GM18868 (cell line): Measurements from ENCODE around the gene HDAC5.
"Not testable (repeated sequence)": the region's sequence is repeated elsewhere in the genome, so short reads cannot be mapped to it uniquely, and the experiment has no call there.

Source experiments
- ATAC-seq: cut with Tn5 transposase; IDR thresholded peaks from one replicate; pipeline ENCODE4 v1.9.1; 2021; ENCODE audit warnings: mild to moderate bottlenecking, moderate library complexity; ENCODE audit not compliant: unreplicated experiment

Gene HDAC5

DNA sequence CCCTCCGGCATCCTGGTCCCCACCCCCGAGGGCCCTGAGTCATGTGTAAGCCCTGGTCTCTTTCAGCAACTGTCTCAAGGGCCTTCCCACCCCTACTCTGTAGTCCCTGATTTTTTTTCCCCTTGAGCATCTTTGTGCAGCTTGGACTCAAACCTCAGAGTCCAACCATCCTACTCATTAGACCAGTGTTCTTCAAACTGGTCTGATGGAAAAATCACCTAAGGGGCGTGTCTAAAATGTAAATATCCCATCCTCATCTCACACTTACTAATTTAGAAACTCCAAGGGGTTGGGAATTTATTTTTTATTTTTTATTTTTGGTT is 52.3 kb downstream of the HDAC5 start:
- ATAC-seq, result no peak

DNA sequence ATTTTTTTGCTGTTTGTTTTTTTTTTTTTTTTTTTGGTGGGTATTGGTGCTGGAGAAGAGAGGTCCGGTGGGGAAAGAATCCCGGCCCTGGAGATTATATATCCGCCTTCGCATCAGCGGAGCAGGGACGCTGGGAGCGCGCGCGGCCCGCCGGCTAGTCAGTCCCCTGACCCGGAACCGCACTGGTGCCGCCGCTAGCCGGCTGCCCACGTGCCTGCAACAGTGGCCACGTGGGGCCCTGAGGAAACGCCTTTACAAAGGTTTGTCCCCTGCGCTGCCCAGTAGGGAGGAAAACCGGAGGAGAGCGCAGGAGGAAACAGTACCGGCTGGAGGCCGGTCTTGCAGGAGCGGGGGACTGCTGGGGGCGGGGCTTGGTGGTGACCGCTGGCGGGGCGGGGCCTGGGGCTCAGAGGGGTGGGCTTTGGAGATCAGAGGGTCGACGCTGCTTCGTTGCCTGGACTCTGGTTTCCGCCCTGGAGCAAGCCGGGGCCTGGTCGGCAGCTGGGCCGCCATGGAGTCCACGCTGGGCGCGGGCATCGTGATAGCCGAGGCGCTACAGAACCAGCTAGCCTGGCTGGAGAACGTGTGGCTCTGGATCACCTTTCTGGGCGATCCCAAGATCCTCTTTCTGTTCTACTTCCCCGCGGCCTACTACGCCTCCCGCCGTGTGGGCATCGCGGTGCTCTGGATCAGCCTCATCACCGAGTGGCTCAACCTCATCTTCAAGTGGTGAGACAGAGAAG is 52.8 kb downstream of the HDAC5 start, which contains the start of gene G6PC3:
TSS of gene G6PC3 (plus strand) at position 281 of the 743 bp plus-strand sequence. CDS start at position 512, 231 bp downstream.
- peak; percentile 74 for ATAC-seq

DNA sequence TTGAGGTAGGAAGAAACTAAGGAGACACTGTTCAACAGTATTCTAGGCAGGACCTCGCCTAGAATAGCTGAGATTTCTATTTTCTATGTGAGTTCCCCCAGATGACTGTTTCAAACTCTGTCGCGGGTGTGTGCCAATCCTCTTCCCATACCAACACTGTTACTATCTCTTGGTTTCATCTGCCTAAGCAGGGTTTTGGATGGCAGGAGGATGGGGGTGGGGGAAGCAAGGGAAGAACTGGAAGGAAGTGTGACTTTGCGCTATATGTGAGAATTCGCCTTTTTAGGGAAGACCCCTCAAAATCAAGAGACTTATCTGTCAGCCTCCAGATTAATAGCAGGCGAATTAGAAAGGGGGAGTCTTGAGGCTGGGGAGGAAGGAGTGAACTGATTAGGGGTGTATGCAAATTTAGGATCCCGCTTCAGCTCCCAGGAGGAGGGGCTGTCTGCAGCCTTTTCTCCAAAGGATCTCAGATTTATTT is 53.4 kb downstream of the HDAC5 start:
- ATAC-seq, result no peak

GRCh38 chr17:44067545-44067940 is 55.9 kb downstream of the HDAC5 start:
- ATAC-seq, result no peak

DNA sequence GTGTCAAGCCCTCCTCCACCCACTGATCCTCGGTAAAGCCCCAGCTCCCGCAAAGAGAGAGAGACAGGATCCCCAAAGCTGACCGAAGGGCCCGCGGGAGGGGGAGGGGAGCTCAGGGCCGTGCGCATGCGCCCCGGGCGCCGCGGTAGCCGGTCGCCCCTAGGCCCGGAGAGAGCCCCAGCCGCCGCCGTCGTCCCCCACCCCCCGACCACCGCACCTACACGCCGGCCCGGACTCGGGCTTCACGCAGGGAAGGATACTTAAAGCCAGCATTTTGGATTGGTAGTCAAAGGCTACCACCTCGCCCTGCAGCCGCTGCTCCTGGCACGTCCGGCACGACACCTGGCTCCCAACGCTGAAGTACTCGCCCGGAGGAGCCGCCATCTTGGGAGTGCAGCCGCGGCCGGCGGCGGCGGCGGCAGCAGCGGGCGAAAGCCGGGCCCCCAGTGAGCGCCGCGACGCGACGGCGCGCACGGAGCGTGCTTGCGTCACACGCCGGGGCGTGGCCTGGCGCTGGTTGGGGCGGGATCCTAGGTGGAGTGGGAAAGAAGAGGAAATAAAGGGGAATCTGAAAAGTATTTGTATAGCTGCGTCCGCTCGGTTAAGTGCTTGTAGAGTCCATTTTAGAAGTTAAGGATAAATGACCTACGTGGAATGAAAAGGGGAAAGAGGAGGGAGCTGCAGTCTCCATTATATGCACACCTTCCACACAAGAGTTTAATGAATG is 57.1 kb downstream of the HDAC5 start, which contains the start of gene LSM12:
TSS of gene LSM12 (minus strand) at position 468 of the 727 bp plus-strand sequence. CDS start at position 384, 84 bp downstream.
- peak; percentile 73 for ATAC-seq

DNA sequence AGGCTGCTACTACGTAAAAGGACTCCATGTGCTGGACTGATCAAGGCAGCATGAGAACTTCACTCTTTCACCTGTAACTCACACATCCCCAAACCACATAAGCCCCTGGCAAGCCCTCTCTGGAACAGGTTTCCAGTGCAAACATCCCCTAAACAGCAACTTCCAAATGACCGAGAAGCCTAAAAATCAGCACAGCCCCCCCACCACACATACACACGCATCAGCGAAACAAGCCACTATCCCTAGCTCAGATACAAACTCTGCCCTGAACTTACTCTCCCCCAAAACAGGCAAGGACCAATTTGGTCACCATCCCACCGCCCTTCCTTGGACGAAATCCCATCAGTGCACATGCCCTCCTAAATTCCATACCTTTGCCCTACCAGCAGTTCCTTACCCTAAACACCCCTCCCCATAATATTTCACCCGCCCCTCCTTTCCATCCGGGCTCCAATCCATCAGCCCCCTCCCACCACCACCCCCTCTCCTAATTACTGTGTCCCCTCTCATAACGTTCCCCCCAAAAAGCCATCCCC is 57.7 kb downstream of the HDAC5 start:
- no peak for ATAC-seq

GRCh38 chr17:44063704-44064639 is 59.5 kb downstream of the HDAC5 start:
- ATAC-seq, result no peak

GRCh38 chr17:44062871-44063270 is 60.6 kb downstream of the HDAC5 start:
- no peak for ATAC-seq

- ATAC-seq, result no peak
Observed at GRCh38 chr17:44061446-44061845, 62.0 kb downstream of the HDAC5 start.

- ATAC-seq, result no peak
Observed at GRCh38 chr17:44059101-44059892, 64.1 kb downstream of the HDAC5 start.

DNA sequence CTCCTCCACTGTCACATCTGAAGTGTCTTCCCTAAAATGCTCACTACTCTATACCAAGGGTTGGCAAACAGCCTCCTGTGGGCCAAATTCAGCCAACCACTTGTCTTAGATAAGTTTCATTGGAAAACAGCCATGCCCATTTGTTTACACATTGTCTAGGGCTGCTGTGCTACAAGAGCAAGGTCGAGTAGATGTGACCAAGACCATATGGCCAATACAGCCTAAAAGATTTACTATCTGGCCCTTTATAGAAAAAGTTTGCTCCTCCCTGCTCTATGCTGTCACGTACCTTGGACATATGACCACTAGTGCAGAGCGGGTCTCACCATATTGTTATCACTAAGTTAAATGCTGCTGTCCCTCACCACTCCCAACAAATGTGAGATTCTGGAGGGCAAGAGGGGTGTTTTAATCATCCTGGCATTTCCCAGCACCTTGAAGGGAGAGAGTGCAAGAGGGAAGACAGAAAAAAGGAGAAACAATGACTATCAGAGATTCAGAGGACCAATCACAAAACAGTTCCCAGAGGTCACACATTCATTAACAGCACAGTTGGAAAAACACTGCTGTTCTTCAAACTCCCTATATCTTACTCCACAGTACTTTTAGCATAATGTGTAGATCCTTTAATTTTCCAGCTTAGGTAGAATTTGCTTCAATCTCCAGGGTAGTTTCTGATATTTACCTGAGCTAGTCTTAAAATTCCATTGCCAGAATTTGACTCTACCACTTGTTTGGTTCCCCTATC is 70.1 kb downstream of the HDAC5 start:
- no peak for ATAC-seq

DNA sequence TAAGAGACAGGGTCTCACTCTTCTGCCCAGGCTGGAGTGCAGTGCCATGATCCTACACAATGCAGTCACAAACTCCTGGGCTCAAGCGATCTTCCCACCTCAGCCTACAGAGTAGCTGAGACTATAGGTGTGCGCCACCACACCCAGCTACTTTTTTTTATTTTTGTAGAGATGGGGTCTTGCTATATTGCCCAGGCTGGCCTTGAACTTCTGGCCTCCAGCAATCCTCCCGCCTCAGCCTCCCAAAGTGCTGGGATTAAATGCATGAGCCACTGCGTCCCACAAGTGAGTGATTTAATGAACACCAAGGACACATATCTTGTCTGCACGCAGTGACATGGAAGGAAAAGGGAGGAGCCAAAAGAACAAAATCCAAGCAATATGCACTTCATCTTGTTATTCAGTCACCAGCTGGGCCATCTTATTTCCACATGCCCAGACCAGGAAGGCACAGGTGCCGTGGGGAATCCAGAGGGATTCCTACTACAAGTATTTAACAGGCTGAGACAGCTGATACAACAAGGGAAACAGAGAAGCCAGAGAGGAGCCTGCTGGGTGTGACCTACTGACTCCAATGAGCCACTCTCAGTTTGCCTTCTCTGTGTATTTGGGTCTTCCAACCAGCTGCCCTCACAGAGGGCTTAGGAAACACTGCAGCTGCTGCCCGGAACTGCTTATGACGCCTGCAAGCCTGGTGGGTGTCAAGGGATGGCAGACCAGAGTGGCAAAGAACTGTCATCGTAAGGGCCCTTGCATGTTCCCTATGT is 74.0 kb downstream of the HDAC5 start:
- ATAC-seq, result no peak

DNA sequence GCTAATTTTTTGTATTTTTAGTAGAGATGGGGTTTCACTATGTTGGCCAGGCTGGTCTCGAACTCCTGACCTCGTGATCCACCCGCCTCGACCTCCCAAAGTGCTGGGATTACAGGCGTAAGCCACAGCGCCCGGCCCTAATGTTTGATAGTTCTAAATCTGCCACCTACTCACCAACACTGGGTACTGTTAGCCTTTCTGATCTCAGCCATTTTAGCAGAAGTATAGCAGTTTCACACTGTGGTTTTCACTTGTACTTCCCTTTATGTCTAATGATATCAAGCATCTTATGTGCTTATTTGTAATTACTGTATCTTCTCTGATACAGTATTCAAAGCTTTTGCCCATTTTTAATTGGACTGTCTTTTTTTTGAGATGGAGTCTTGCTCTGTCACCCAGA is 76.5 kb downstream of the HDAC5 start:
- ATAC-seq, result not testable (repeated sequence)

DNA sequence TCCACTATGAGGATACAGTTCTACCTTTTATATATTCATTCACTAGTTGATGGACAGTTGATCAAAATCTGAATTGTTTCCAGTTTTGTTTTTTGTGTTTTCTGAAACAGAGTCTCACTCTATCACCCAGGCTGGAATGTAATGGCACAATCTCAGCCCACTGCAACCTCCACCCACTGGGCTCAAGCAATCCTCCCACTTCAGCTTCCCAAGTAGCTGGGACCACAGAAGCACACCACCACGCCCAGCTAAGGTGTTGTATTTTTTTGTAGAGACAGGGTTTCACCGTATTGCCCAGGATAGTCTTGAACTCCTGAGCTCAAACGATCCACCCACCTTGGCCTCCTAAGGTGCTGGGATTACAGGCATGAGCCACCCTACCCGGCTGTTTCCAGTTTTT is 78.0 kb downstream of the HDAC5 start:
- ATAC-seq, result no peak

GRCh38 chr17:44044071-44044470 is 79.4 kb downstream of the HDAC5 start:
- ATAC-seq, result no peak

- ATAC-seq, result no peak
Observed at GRCh38 chr17:44043272-44043696, 80.2 kb downstream of the HDAC5 start.

- ATAC-seq, result no peak
Observed at GRCh38 chr17:44039829-44040635, 83.4 kb downstream of the HDAC5 start.

DNA sequence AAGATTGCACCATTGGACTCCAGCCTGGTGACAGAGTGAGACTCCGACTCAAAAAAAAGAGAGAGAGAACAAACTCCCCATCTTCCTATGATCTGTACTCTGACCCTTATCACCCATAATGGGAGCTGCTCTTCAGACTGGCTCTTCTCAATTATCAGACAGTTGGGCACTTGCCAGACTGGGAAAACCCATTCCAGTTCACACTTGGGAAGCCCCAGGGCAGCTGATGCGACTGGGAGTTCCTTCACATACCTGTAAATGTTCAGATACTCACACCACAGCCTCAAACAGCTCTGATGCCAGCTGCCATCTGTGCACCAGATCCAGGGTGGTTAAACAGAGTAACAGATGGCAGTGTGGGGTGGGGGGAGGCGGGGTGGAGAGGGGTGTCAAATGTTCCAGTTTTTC is 84.8 kb downstream of the HDAC5 start:
- ATAC-seq, result no peak
